IMR-90 (cell line): ENCODE data around the gene OPA3. TPM values are rescaled to one million over a fixed set of nuclear protein-coding genes. Genes with fewer than 3 reads are reported as not detected.

Experiments
- ATAC-seq: fragments of 200-7000 bp; cut with Tn5 transposase; 2 replicates; pipeline ENCODE4 v1.9.1; 2020; ENCODE audit warnings: low read depth, mild to moderate bottlenecking, moderate library complexity
- BruUV-seq: library from RNA; stranded (reverse); fragments of 400-500 nt; replicated peaks from 2 replicates; lab custom pipeline; 2021; lab: Mats Ljungman, UMichigan
- CTCF ChIA-PET: fragments of 300-600 bp; formaldehyde crosslinking; extraction: SDS; loops from one replicate; lab custom pipeline; 2021; ENCODE audit warnings: antibody characterized with exemption; lab: Yijun Ruan, JAX
- POLR2A ChIA-PET: fragments of 300-600 bp; sonication (Branson Sonifier 250); formaldehyde crosslinking; loops from one replicate; lab custom pipeline; 2022; ENCODE audit warnings: antibody characterized with exemption; ENCODE audit not compliant: unreplicated experiment; lab: Charles Lee
- DNase-seq: peaks from one replicate; pipeline ENCODE4 v3.0.0; 2013
- H2AFZ ChIP-seq: replicated peaks from 2 replicates; pipeline ENCODE3; 2013; ENCODE audit warnings: low read length, mild to moderate bottlenecking; ENCODE audit not compliant: poor library complexity
- H2AK5ac ChIP-seq: 2 replicates; pipeline ENCODE4 v1.6.1; 2013; ENCODE audit warnings: low read depth, low read length, inconsistent platforms
- H2AK9ac ChIP-seq: replicated peaks from 2 replicates; pipeline ENCODE3; 2013; ENCODE audit warnings: mild to moderate bottlenecking, low read depth, low read length, moderate library complexity; ENCODE audit not compliant: poor library complexity
- H2BK120ac ChIP-seq: 2 replicates; pipeline ENCODE4 v1.6.1; 2013; ENCODE audit warnings: low read depth, low read length, inconsistent platforms
- H2BK15ac ChIP-seq: 3 replicates; pipeline ENCODE4 v1.6.1; 2013; ENCODE audit warnings: low read depth, low read length, inconsistent platforms
- H2BK20ac ChIP-seq: 2 replicates; pipeline ENCODE4 v1.6.1; 2013; ENCODE audit warnings: low read depth, mild to moderate bottlenecking, inconsistent platforms, low read length, moderate library complexity
- H2BK5ac ChIP-seq: 2 replicates; pipeline ENCODE4 v1.6.1; 2013; ENCODE audit warnings: mild to moderate bottlenecking, low read depth, low read length, inconsistent platforms; ENCODE audit not compliant: poor library complexity, severe bottlenecking
- H3K14ac ChIP-seq: replicated peaks from 2 replicates; pipeline ENCODE4 v1.6.1; 2013; ENCODE audit warnings: low read depth, low read length, inconsistent platforms
- H3K18ac ChIP-seq: 2 replicates; pipeline ENCODE4 v1.6.1; 2013; ENCODE audit warnings: low read depth, low read length, control low read depth
- H3K23ac ChIP-seq: 2 replicates; pipeline ENCODE4 v1.6.1; 2013; ENCODE audit warnings: low read depth, low read length, inconsistent platforms
- H3K27ac ChIP-seq: 2 replicates; pipeline ENCODE4 v1.5.1; 2013; ENCODE audit warnings: mild to moderate bottlenecking, control low read depth, low read length; ENCODE audit not compliant: insufficient read depth
- H3K27me3 ChIP-seq: 2 replicates; pipeline ENCODE4 v1.6.1; 2013; ENCODE audit warnings: low read length; ENCODE audit not compliant: control insufficient read depth, insufficient read depth
- H3K36me3 ChIP-seq: 2 replicates; pipeline ENCODE4 v1.6.1; 2013; ENCODE audit warnings: low read length, mixed read lengths; ENCODE audit not compliant: control insufficient read depth, insufficient read depth
- H3K4ac ChIP-seq: 2 replicates; pipeline ENCODE4 v1.6.1; 2013; ENCODE audit warnings: low read depth, low read length, inconsistent platforms
- H3K4me1 ChIP-seq: 2 replicates; pipeline ENCODE4 v1.6.1; 2013; ENCODE audit warnings: low read length, mixed read lengths; ENCODE audit not compliant: control insufficient read depth, insufficient read depth
- H3K4me2 ChIP-seq: 2 replicates; pipeline ENCODE4 v1.6.1; 2013; ENCODE audit warnings: low read depth, mild to moderate bottlenecking, control low read depth, low read length, moderate library complexity
- H3K4me3 ChIP-seq: 2 replicates; pipeline ENCODE4 v1.5.1; 2013; ENCODE audit warnings: low read depth, mild to moderate bottlenecking, control low read depth, low read length, moderate library complexity; ENCODE audit not compliant: insufficient read depth
- H3K56ac ChIP-seq: 2 replicates; pipeline ENCODE4 v1.6.1; 2013; ENCODE audit warnings: low read length, inconsistent platforms; ENCODE audit not compliant: insufficient read depth; ENCODE audit errors: extremely low read depth
- H3K79me1 ChIP-seq, 2 experiments: 2 replicates each; pipeline ENCODE4 v1.6.1; 2013; ENCODE audit warnings: low read length in 2 of 2, inconsistent platforms in 1 of 2, low read depth in 1 of 2
- H3K9ac ChIP-seq: 2 replicates; pipeline ENCODE4 v1.6.1; 2013; ENCODE audit warnings: low read depth, low read length, control low read depth
- H3K9me1 ChIP-seq: 2 replicates; pipeline ENCODE4 v1.6.1; 2013; ENCODE audit warnings: low read length, inconsistent platforms; ENCODE audit not compliant: insufficient read depth
- H3K9me3 ChIP-seq: 2 replicates; pipeline ENCODE4 v1.6.1; 2013; ENCODE audit warnings: low read length; ENCODE audit not compliant: control insufficient read depth, insufficient read depth
- H4K20me1 ChIP-seq: 2 replicates; pipeline ENCODE4 v1.6.1; 2013; ENCODE audit warnings: low read length, inconsistent platforms; ENCODE audit not compliant: insufficient read depth
- H4K5ac ChIP-seq: 2 replicates; pipeline ENCODE4 v1.6.1; 2013; ENCODE audit warnings: mild to moderate bottlenecking, low read depth, low read length, control low read depth
- H4K8ac ChIP-seq, 2 experiments: 2 replicates each; pipeline ENCODE4 v1.6.1; 2013; ENCODE audit warnings: low read depth in 2 of 2, low read length in 2 of 2, control low read depth in 1 of 2, inconsistent platforms in 1 of 2
- H4K91ac ChIP-seq: 2 replicates; pipeline ENCODE4 v1.6.1; 2013; ENCODE audit warnings: low read depth, low read length, inconsistent platforms; ENCODE audit not compliant: insufficient read depth
- BHLHE40 ChIP-seq: fragments of 150-350 bp; IDR thresholded peaks from 2 replicates; pipeline ENCODE4 v1.6.1; 2016; ENCODE audit warnings: mild to moderate bottlenecking, low read depth, low read length
- CEBPB ChIP-seq: IDR thresholded peaks from 2 replicates; pipeline ENCODE4 v1.6.1; 2012; ENCODE audit warnings: low read depth, low read length, improper control_type of control experiment
- CHD1 ChIP-seq: IDR thresholded peaks from 2 replicates; pipeline ENCODE4 v1.6.1; 2012; ENCODE audit warnings: low read depth, low read length, improper control_type of control experiment
- CTCF ChIP-seq: conservative IDR thresholded peaks from 2 replicates; pipeline ENCODE4 v1.5.1; 2012; ENCODE audit warnings: mild to moderate bottlenecking, low read depth, low read length, improper control_type of control experiment
- ELK1 ChIP-seq: fragments of 150-350 bp; IDR thresholded peaks from 2 replicates; pipeline ENCODE4 v1.6.1; 2016; ENCODE audit warnings: low read depth, mild to moderate bottlenecking, low read length, moderate library complexity, borderline replicate concordance
- MAFK ChIP-seq: IDR thresholded peaks from 2 replicates; pipeline ENCODE4 v1.6.1; 2012; ENCODE audit warnings: low read depth, low read length, improper control_type of control experiment
- MAZ ChIP-seq: IDR thresholded peaks from 2 replicates; pipeline ENCODE4 v1.6.1; 2012; ENCODE audit warnings: low read depth, mild to moderate bottlenecking, low read length, improper control_type of control experiment, moderate library complexity, borderline replicate concordance
- NFE2L2 ChIP-seq: fragments of 150-350 bp; IDR thresholded peaks from 2 replicates; pipeline ENCODE4 v1.6.1; 2016; ENCODE audit warnings: low read depth, mild to moderate bottlenecking, low read length
- POLR2A ChIP-seq: IDR thresholded peaks from 2 replicates; pipeline ENCODE4 v1.6.1; 2012; ENCODE audit warnings: mild to moderate bottlenecking, low read depth, low read length
- RAD21 ChIP-seq: IDR thresholded peaks from 2 replicates; pipeline ENCODE4 v1.6.1; 2012; ENCODE audit warnings: low read length, improper control_type of control experiment
- RCOR1 ChIP-seq: IDR thresholded peaks from 2 replicates; pipeline ENCODE4 v1.6.1; 2012; ENCODE audit warnings: mild to moderate bottlenecking, low read length, improper control_type of control experiment; ENCODE audit not compliant: insufficient replicate concordance
- SMC3 ChIP-seq: fragments of 150-350 bp; IDR thresholded peaks from 2 replicates; pipeline ENCODE4 v1.6.1; 2016; ENCODE audit warnings: low read depth, mild to moderate bottlenecking, antibody characterized with exemption, low read length, moderate library complexity
- USF2 ChIP-seq: fragments of 150-350 bp; IDR thresholded peaks from 2 replicates; pipeline ENCODE4 v1.6.1; 2017; ENCODE audit warnings: mild to moderate bottlenecking, antibody characterized with exemption, low read length, low read depth
- whole genome bisulfite sequencing, 2 experiments: methylation state at CpG; one replicate each; pipeline versions ENCODE4 v1.1.5 to v1.1.7; 2013; ENCODE audit warnings: missing lambda C conversion rate in 2 of 2; ENCODE audit not compliant: insufficient read length in 1 of 2; ENCODE audit errors: extremely low coverage in 2 of 2; 5-methylcytosine and 5-hydroxymethylcytosine counted together
- dilution Hi-C: fragments of 300-500 bp; cut with HindIII; formaldehyde crosslinking; loops from one replicate; pipeline ENCODE4 v1.14.3; 2018; ENCODE audit warnings: low sequenced_read_pairs; ENCODE audit not compliant: unreplicated experiment
- in situ Hi-C: fragments of 300-500 bp; cut with MboI; formaldehyde crosslinking; loops from 3 replicates; pipeline ENCODE4 v1.14.3; 2019; ENCODE audit warnings: low sequenced_read_pairs, inconsistent platforms, mixed read lengths
- intact Hi-C: fragments of 100-400 bp; cut with micrococcal nuclease; formaldehyde crosslinking; loops from 2 replicates; pipeline ENCODE4 v1.10.0; 2022
- polyA plus RNA-seq, 3 experiments: library from polyadenylated mRNA; depleted of rRNA; stranded (reverse); fragments of >200 nt; gene quantifications; 2 replicates each; pipeline ENCODE4 v1.2.3, GENCODE V29; 2012; ENCODE audit warnings: low replicate concordance in 1 of 3
- total RNA-seq: library from RNA; depleted of rRNA; stranded (reverse); fragments of >200 nt; gene quantifications from 2 replicates; pipeline ENCODE4 v1.2.3, GENCODE V29; 2012

The OPA3 gene
- total and polyA plus RNA-seq, 2 of the 4 experiments (the other 2 are of a cell fraction): 5.2 to 9.6 TPM

- Histone ChIP-seq H4K5ac (no peak overlapping the region), H3K27ac (peak overlapping the region; percentile 47; the same call in 1 of the 2 replicates), H3K27me3 (no peaks in the 10 kb centered on the region), H4K91ac (0 out of 2 replicates have a peak overlapping the region, but pooled peaks have one; percentile 21), H2AFZ (peak overlapping the region; percentile 94), H3K4ac (peak overlapping the region; percentile 56; the same call in 1 of the 2 replicates), H2BK5ac (peak overlapping the region; percentile 44), H3K18ac (no peak overlapping the region), H3K14ac (peak overlapping the region; percentile 64; the same call in 1 of the 2 replicates), H2BK120ac (no peak overlapping the region; the same call in 1 of the 2 replicates), H3K4me1 (no peaks in the 10 kb centered on the region), H3K23ac (no peak overlapping the region), H3K56ac (no peak overlapping the region), H4K8ac (peak overlapping the region in 1 of 2 experiments; percentile 87; a peak in 2 of 4 replicates), H2BK15ac (no peak overlapping the region), H3K9me3 (no peaks in the 10 kb centered on the region), H2BK20ac (peak overlapping the region; percentile 51; the same call in 1 of the 2 replicates), H4K20me1 (no peaks in the 10 kb centered on the region), H3K36me3 (no peaks in the 10 kb centered on the region), H3K79me1 (no peaks in the 10 kb centered on the region; a peak in 1 of 4 replicates), H3K9me1 (peaks cover 6% of the 10 kb centered on the region; the same call in 1 of the 2 replicates), H3K9ac (peak overlapping the region; percentile 52), H2AK9ac (peak overlapping the region; percentile 78), H3K4me3 (peak overlapping the region; percentile 57), H3K4me2 (peak overlapping the region; percentile 73), H2AK5ac (peak overlapping the region; percentile 67; the same call in 1 of the 2 replicates)
- BruUV-seq: no TSS peak
- intact Hi-C loops: loop anchor here (1.0 kb wide), 1 partner anchor 46 kb away; no protein-coding TSS in a partner anchor
- DNase-seq (peak; percentile 90), ATAC-seq (peak; percentile 100)
- ChIA-PET POLR2A (no interaction called here), CTCF (interaction anchor here (0.6 to 2.3 kb wide), 10 partner anchors 10 to 157 kb away, joined by 3 to 21 read pairs (median 6); partner anchors contain the start of genes FOSB, PPM1N and RTN2)
- dilution Hi-C loops: no loop called here
- in situ Hi-C loops: no loop called here
- WGBS, 2 experiments: 11% methylated on average over 11 of the region's 35 CpGs; no CpG with 5 or more reads in 1 of the 2 experiments
- TF ChIP-seq POLR2A (no peak), MAFK (peak; percentile 82), CEBPB (no peak), USF2 (no peak), CTCF (peak; percentile 83), CHD1 (0 out of 2 replicates have a peak, but pooled peaks have one; percentile 4), ELK1 (no peak), RCOR1 (no peak), BHLHE40 (no peak), RAD21 (peak; percentile 69), SMC3 (peak; percentile 52; the same call in 1 of the 2 replicates), MAZ (peak; percentile 22; the same call in 1 of the 2 replicates), NFE2L2 (no peak)
Observed at GRCh38 chr19:45485305-45486077, 99.1 kb downstream of the OPA3 start.
